Endodermal cell (in vitro differentiated cells): ENCODE results near the gene MUC6. TPM values are rescaled to one million over a fixed set of nuclear protein-coding genes. Genes with fewer than 3 reads are reported as not detected.

Experiments used
- DNase-seq: peaks from one replicate; pipeline ENCODE4 v3.0.0-alpha.2; 2017
- H3K27ac ChIP-seq: 2 replicates; pipeline ENCODE4 v1.5.1; 2013; ENCODE audit warnings: mild to moderate bottlenecking, low read depth, low read length, moderate library complexity
- H3K27me3 ChIP-seq: 2 replicates; pipeline ENCODE4 v1.6.1; 2013; ENCODE audit warnings: mild to moderate bottlenecking, low read length, moderate library complexity; ENCODE audit not compliant: insufficient read depth, control insufficient read depth, poor library complexity, severe bottlenecking
- H3K36me3 ChIP-seq: 2 replicates; pipeline ENCODE4 v1.7.0; 2013; ENCODE audit warnings: mild to moderate bottlenecking, low read length, moderate library complexity; ENCODE audit not compliant: control insufficient read depth, insufficient read depth
- H3K4me1 ChIP-seq: one replicate; pipeline ENCODE4 v1.7.0; 2013; ENCODE audit warnings: low read length; ENCODE audit not compliant: control insufficient read depth, insufficient read depth
- H3K4me3 ChIP-seq: 2 replicates; pipeline ENCODE4 v1.5.1; 2013; ENCODE audit warnings: mild to moderate bottlenecking, low read length, moderate library complexity
- H3K9ac ChIP-seq: 2 replicates; pipeline ENCODE4 v1.6.1; 2013; ENCODE audit warnings: mild to moderate bottlenecking, low read length, moderate library complexity; ENCODE audit not compliant: poor library complexity, severe bottlenecking; ENCODE audit errors: extremely low read depth
- H3K9me3 ChIP-seq: 2 replicates; pipeline ENCODE4 v1.6.1; 2013; ENCODE audit warnings: mild to moderate bottlenecking, low read length, moderate library complexity; ENCODE audit not compliant: control insufficient read depth
- H3K27ac Mint-ChIP-seq: 2 replicates; pipeline ENCODE4 v1.8.0; 2020; ENCODE audit warnings: mixed read lengths
- H3K27me3 Mint-ChIP-seq: 2 replicates; pipeline ENCODE4 v1.8.0; 2021; ENCODE audit warnings: mild to moderate bottlenecking, mixed read lengths; ENCODE audit not compliant: insufficient read depth
- H3K36me3 Mint-ChIP-seq: 2 replicates; pipeline ENCODE4 v1.8.0; 2020; ENCODE audit warnings: low read depth, mixed read lengths
- H3K4me1 Mint-ChIP-seq: 2 replicates; pipeline ENCODE4 v1.8.0; 2020; ENCODE audit warnings: mixed read lengths
- H3K4me3 Mint-ChIP-seq: 2 replicates; pipeline ENCODE4 v1.8.0; 2020; ENCODE audit warnings: mild to moderate bottlenecking, moderate library complexity, mixed read lengths
- H3K9me3 Mint-ChIP-seq: 2 replicates; pipeline ENCODE4 v1.8.0; 2020; ENCODE audit warnings: mild to moderate bottlenecking, mixed read lengths
- WGBS, 2 experiments: methylation state at CpG; one replicate each; pipeline versions ENCODE4 v1.1.5 to v1.1.7; 2013; ENCODE audit warnings: missing lambda C conversion rate in 2 of 2, mixed read lengths in 1 of 2; ENCODE audit not compliant: insufficient coverage in 1 of 2, insufficient read length in 1 of 2; 5-methylcytosine and 5-hydroxymethylcytosine counted together
- total RNA-seq, 2 donors: library from RNA; stranded (reverse); fragmentation: NEBNext Ultra II Directional in 1 of 2; extraction: Animal tissue kit (Norgen Biotek cat#: 25700) in 1 of 2; gene quantifications; 2 replicates in 1 of 2; 3 replicates in 1 of 2; pipeline ENCODE4 v1.2.1, GENCODE V29; 2021
- TF ChIP-seq, protein P1 (sequence below): fragments of 200-600 bp; sonication (generic); conservative IDR thresholded peaks from 2 replicates; pipeline ENCODE4 v1.5.0; 2021; ENCODE audit warnings: antibody characterized with exemption, mild to moderate bottlenecking

The MUC6 gene
- total RNA-seq, 2 donors from 2014 or later = 0.26 to 0.40 TPM

DNA sequence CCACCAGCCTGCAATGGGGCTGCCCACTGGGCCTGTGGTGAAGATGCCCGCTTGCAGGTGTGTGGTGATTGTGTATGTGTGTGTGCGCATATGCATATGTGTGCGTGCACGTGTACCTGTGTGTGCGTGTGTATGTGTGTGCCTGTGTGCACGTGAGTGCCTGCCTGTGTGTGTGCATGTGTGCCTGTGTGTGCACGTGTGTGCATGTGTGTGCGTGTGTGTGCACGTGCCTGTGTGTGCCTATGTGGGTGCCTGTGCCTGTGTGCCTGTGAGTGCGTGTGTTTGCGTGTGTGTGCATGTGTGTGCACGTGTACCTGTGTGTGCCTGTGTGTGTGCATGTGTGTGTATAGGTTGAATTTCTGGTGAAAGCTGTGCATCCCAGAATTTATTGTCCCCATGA lies 2.4 kb upstream of the MUC6 start:
- Histone ChIP-seq H3K4me3 (no peak overlapping the region), H3K9ac (no peak overlapping the region), H3K9me3 (no peaks in the 10 kb centered on the region), H3K4me1 (no peaks in the 10 kb centered on the region), H3K27me3 (no peaks in the 10 kb centered on the region), H3K27ac (no peak overlapping the region), H3K36me3 (no peaks in the 10 kb centered on the region)
- WGBS, 2 experiments = 94 to 97% methylated on average over 5 to 12 of the region's 12 CpGs
- DNase-seq = no peak
- H3K4me3 Mint-ChIP-seq = no peak overlapping the region
- H3K4me1 Mint-ChIP-seq = no peaks in the 10 kb centered on the region
- no peaks in the 10 kb centered on the region for H3K9me3 Mint-ChIP-seq
- TF ChIP-seq, protein P1, sequence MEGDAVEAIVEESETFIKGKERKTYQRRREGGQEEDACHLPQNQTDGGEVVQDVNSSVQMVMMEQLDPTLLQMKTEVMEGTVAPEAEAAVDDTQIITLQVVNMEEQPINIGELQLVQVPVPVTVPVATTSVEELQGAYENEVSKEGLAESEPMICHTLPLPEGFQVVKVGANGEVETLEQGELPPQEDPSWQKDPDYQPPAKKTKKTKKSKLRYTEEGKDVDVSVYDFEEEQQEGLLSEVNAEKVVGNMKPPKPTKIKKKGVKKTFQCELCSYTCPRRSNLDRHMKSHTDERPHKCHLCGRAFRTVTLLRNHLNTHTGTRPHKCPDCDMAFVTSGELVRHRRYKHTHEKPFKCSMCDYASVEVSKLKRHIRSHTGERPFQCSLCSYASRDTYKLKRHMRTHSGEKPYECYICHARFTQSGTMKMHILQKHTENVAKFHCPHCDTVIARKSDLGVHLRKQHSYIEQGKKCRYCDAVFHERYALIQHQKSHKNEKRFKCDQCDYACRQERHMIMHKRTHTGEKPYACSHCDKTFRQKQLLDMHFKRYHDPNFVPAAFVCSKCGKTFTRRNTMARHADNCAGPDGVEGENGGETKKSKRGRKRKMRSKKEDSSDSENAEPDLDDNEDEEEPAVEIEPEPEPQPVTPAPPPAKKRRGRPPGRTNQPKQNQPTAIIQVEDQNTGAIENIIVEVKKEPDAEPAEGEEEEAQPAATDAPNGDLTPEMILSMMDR = no peak
- no peaks in the 10 kb centered on the region for H3K36me3 Mint-ChIP-seq
- no peak overlapping the region for H3K27ac Mint-ChIP-seq
- no peaks in the 10 kb centered on the region for H3K27me3 Mint-ChIP-seq

DNA sequence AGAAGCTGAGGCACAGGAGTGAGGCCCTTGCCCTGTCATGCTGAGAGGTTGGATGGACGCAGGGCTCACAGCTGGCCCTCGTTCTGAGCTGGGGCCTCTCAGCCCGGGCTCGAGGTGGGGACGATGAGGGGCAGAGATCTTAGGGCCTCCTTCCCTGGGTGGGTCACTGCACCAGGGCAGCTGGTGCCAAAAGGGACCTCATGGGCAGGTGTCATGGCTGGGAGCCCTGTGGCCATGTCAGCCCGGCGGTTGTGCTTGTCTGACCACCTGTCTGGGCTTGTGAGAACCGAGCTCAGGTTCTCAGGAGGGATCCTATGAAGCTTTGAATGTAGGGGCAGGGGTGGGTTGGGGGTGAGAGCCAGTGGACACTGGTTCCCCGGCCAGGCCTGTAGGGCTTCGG lies 1.8 kb upstream of the MUC6 start:
- Histone ChIP-seq H3K27ac (no peak overlapping the region), H3K36me3 (no peaks in the 10 kb centered on the region), H3K9me3 (no peaks in the 10 kb centered on the region), H3K9ac (no peak overlapping the region), H3K27me3 (no peaks in the 10 kb centered on the region), H3K4me3 (no peak overlapping the region), H3K4me1 (no peaks in the 10 kb centered on the region)
- no peak for DNase-seq
- Mint-ChIP-seq H3K27me3 (no peaks in the 10 kb centered on the region), H3K27ac (no peak overlapping the region), H3K9me3 (no peaks in the 10 kb centered on the region), H3K4me1 (no peaks in the 10 kb centered on the region), H3K4me3 (no peak overlapping the region), H3K36me3 (no peaks in the 10 kb centered on the region)
- TF ChIP-seq, protein P1 = no peak
- 95 to 97% methylated on average over 6 to 10 of the region's 10 CpGs for WGBS, 2 experiments

DNA sequence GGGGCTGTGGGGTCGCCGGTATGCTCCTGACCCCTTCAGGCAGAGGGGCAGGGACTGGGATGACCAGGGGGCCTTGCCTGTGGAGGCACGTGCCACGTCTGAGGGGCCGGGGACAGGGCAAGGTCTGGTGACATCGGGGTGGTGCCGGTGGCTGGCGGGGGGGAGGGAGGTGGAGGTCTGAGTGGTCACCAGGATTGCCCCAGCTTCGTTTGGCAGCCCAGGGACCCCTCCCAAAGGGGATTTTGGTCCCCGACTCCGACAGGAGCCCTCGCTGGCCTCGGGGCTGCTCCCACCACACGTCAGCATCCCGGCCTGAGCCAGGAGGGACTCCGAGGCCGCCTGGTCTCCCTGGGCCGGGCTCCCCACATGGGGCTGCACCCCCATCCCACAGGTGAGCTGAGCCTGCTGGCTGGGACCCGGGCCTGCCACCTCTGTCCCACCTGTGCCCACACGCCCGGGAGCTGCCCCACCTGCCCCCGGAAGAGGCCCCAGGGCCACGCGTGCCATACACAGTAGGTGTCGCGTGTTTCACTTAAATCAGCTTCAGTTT lies 1.1 kb upstream of the MUC6 start:
- DNase-seq = no peak
- Histone ChIP-seq H3K9ac (no peak overlapping the region), H3K4me1 (no peaks in the 10 kb centered on the region), H3K27me3 (no peaks in the 10 kb centered on the region), H3K4me3 (no peak overlapping the region), H3K9me3 (no peaks in the 10 kb centered on the region), H3K36me3 (no peaks in the 10 kb centered on the region), H3K27ac (no peak overlapping the region)
- Mint-ChIP-seq H3K27me3 (no peaks in the 10 kb centered on the region), H3K36me3 (no peaks in the 10 kb centered on the region), H3K4me1 (no peaks in the 10 kb centered on the region), H3K4me3 (no peak overlapping the region), H3K9me3 (no peaks in the 10 kb centered on the region), H3K27ac (no peak overlapping the region)
- 90 to 93% methylated on average over 7 to 26 of the region's 26 CpGs for WGBS, 2 experiments
- TF ChIP-seq, protein P1 = no peak
